KOPT-K1 (cell line): ENCODE data around the gene STEAP1B.

Source experiments
- H3K27ac ChIP-seq: fragments of 200-600 bp; sonication (generic); 2 replicates; pipeline ENCODE4 v1.5.1; 2016; ENCODE audit warnings: antibody characterized with exemption, mild to moderate bottlenecking, low read depth, low read length; ENCODE audit not compliant: poor library complexity, severe bottlenecking
- H3K36me3 ChIP-seq: fragments of 200-600 bp; sonication (generic); 2 replicates; pipeline ENCODE4 v1.5.1; 2017; ENCODE audit warnings: antibody characterized with exemption, mild to moderate bottlenecking, low read length, moderate library complexity; ENCODE audit not compliant: insufficient read depth
- H3K9me3 ChIP-seq: fragments of 200-600 bp; sonication (generic); 2 replicates; pipeline ENCODE4 v1.5.1; 2017; ENCODE audit warnings: antibody characterized with exemption, low read length, mild to moderate bottlenecking; ENCODE audit not compliant: insufficient read depth, poor library complexity, severe bottlenecking

The STEAP1B gene

DNA sequence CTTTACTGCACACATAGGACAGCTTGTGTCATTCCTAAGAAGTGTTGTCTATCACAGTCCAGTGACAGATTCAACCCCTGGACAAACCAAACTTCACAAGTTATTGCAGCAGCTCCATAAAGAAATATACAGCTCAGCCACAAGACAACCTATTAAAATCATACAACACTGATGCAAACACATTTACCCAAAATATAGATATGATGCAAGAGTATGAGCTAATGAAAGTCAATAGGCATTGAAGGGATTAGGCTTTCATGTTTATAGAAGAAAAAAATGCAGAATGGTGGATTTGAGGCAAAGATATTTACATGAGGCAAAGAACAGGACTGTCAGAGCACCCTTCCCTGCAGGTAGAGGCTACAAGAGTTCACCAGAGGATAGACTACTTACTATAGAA, 128.1 kb downstream of the STEAP1B start:
- H3K36me3 ChIP-seq: no peaks in the 10 kb centered on the region
- no peak overlapping the region for H3K27ac ChIP-seq
- H3K9me3 ChIP-seq: no peaks in the 10 kb centered on the region
